GM10266 (cell line): ENCODE results near the gene CCDC74B.
"Not testable (repeated sequence)": the region's sequence is repeated elsewhere in the genome, so short reads cannot be mapped to it uniquely, and the experiment has no call there.

Experiments
- DNase-seq: peaks from one replicate; pipeline ENCODE4 v3.0.0; 2012; ENCODE audit errors: extremely low spot score
- CTCF ChIP-seq: IDR thresholded peaks from 2 replicates; pipeline ENCODE4 v1.5.1; 2012; ENCODE audit warnings: mild to moderate bottlenecking, low read depth; ENCODE audit not compliant: control insufficient read depth, insufficient read depth; ENCODE audit errors: missing control alignments

Gene CCDC74B

DNA sequence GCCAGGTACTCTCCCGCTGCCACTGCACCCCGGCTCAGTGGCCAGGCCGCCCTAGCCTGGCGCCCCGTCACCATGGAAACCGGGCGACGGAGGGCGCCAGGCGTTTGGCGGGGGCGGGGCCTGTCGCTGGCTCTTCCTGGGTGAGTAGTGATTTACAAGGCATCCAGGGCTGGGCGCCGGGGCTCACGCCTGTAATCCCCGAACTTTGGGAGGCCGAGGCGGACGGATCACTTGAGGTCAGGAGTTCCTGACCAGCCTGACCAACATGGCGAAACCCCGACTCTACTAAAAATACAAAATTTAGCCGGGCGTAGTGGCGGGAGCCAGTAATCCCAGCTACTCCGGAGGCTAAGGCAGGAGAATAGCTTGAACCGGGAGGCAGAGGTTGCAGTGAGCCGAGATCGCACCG, at the start of gene CCDC74B:
CCDC74B (minus strand) TSS at position 107 of the 409 bp plus-strand sequence. CDS start 116 bp downstream, outside the sequence.
- DNase-seq, result not testable (repeated sequence)

DNA sequence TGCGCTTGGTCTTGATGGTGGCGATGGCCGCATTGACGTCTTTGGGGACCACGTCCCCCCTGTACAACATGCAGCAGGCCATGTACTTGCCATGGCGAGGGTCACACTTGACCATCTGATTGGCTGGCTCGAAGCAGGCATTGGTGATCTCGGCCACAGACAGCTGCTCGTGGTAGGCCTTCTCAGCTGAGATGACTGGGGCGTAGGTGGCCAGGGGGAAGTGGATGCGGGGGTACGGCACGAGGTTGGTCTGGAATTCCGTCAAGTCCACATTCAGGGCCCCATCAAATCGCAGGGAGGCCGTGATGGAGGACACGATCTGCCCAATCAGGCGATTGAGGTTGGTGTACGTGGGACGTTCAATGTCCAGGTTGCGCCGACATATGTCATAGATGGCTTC, 48.9 kb upstream of the CCDC74B start:
- not testable (repeated sequence) for DNase-seq

DNA sequence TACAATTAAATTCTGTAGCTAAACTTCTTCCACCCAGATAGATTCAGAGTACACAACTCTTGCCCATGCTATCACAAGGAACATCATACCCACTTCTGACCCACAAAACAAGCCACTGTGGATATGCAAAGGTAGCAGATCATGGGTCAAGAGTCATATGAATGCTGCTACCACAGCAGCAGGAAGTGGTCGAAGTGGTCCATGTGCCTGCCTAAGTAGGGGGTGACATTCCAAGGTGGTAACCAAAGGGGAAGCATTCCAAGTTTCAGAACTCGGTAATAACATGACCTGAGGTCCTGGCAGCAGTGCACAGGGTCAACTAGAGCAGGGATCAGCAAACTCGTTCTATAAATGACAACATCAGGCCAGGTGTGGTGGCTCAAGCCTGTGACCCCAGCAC, 47.5 kb upstream of the CCDC74B start:
- not testable (repeated sequence) for DNase-seq

DNA sequence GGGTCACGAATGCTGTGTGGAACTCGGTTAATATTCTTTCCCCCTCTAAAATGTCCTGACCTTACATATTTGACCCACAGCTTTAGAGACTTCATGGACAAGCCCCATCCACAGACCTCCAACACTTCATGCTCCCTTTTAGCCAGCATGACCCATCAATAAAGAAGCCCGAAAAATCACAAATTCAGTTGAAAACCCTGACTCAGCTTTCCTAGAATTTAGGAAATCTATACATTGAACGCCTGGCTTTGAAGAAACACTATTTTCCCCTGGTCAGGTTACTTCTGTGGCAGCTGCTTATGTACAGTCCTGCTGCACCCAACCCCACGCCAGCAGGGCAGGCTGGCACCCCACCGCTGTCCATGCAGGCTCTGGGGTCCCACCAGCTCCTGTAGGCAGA, 46.4 kb upstream of the CCDC74B start:
- not testable (repeated sequence) for DNase-seq

- no peak for DNase-seq
- TF ChIP-seq CTCF, result no peak
Observed at GRCh38 chr2:130190237-130190636, 45.3 kb upstream of the CCDC74B start.

DNA sequence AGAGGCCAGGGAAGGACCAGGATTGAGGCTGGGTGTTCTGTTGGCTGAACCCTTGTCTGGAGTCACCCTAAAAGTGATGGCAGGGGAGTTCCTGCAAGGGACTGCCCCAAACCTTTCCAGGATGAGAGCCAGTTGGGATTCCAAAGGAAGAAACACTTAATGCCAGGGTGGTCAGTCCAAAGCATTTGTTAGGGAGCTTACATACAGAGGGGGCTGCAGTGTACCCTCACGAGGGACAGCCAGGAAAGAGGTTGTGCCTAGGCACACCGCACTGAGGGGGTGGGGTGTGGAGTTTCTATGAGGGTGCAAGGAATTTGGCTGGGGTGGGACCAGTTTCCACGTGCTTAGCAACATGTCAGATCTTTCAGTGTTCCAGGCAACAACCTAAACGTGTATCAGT, 44.0 kb upstream of the CCDC74B start:
- not testable (repeated sequence) for DNase-seq

DNA sequence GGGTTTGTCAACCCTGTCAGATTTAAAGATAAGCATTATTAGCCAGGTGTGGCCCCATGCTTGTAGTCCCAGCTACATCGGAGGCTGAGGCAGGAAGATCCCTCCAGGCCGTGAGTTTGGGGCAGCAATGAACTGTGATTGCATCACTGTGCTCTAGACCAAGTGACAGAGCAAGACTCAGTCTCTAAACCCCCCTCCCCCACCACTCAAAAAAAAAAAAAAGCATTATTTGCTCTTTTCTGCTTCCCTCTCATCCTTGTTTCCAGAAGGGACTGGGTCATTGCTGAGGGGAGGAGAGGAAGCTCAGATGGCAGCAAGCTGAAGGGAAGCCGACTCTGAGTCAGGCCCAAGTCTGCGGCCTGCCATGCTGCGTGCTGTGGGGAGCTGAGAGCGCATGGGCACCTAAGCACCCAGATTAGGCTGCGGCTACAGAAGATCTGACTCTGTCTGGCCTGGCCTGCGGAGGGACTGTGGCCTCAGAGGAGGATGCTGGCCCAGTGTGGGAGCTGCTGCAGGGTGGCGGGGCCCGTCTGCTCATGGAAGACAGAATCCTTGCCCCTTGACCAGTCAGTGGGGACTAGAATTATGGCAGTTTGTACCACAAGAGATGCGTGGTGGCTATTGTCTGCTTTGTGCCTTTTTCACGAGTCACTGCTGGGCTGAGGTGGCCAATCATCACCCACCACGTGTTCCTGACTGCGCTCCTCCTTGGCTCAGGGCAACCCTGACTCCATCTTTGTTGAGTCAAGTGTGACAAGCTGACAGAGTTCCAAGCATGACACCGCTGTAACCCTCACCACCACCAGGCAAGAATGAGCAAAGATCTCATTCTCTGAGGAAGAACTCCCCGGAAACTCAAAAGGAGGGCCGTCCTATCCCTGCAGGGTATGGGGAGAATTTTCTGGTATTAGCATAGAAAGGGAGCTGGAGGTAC, 43.2 kb upstream of the CCDC74B start:
- not testable (repeated sequence) for DNase-seq

- TF ChIP-seq CTCF, result no peak
- no peak for DNase-seq
Observed at GRCh38 chr2:130187268-130187667, 42.4 kb upstream of the CCDC74B start.

DNA sequence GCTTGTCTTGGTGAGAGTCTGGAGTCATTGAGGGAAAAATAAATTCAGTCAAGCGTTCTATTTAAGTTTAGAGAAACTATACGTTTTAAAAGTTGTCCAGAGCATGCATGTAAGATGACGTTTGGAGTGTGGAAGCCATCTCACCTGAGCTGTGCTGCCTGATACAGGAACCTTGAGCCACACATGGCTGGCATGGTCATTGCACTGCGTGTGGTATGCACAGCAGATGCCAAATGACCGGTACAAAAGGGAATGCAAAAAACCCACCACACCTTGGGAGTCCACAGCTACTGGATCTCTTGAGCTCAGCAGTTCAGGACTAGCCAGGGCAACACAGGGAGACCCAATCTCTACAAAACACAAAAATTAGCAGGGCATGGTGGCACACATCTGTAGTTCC, 41.5 kb upstream of the CCDC74B start:
- TF ChIP-seq CTCF, result no peak
- no peak for DNase-seq

- no peak for TF ChIP-seq CTCF
- no peak for DNase-seq
Observed at GRCh38 chr2:130185896-130186295, 41.0 kb upstream of the CCDC74B start.

- TF ChIP-seq CTCF, result no peak
- DNase-seq, result no peak
Observed at GRCh38 chr2:130185436-130185835, 40.5 kb upstream of the CCDC74B start.
